AG08395 (cell line): ENCODE results near the gene MCRIP2.
A peak's percentile ranks its signal among the peaks of the same experiment; 100 is the strongest.

ENCODE experiments used
- DNase-seq: peaks from one replicate; pipeline ENCODE4 v3.0.0; 2012; ENCODE audit warnings: mixed read lengths, low spot score

Gene MCRIP2

GRCh38 chr16:670485-671352 is 29.1 kb downstream of the MCRIP2 start:
- DNase-seq: no peak

- no peak for DNase-seq
Observed at GRCh38 chr16:671353-672131, 29.9 kb downstream of the MCRIP2 start.

GRCh38 chr16:672371-672770 is 30.7 kb downstream of the MCRIP2 start:
- DNase-seq: no peak

- DNase-seq: no peak
Observed at GRCh38 chr16:672851-673250, 31.2 kb downstream of the MCRIP2 start.

- no peak for DNase-seq
Observed at GRCh38 chr16:673399-673991, 31.9 kb downstream of the MCRIP2 start.

- DNase-seq: no peak
Observed at GRCh38 chr16:674214-674881, 32.7 kb downstream of the MCRIP2 start.

GRCh38 chr16:674968-675883 is 33.6 kb downstream of the MCRIP2 start, which contains the start of gene RHBDL1:
RHBDL1 (plus strand) TSS chr16:675671; CDS start chr16:675791, 120 bp downstream.
- peak; percentile 36 for DNase-seq

GRCh38 chr16:675884-676564 is 34.4 kb downstream of the MCRIP2 start:
- no peak for DNase-seq

- DNase-seq: no peak
Observed at GRCh38 chr16:676565-676902, 34.9 kb downstream of the MCRIP2 start.

GRCh38 chr16:676913-677312 is 35.3 kb downstream of the MCRIP2 start:
- DNase-seq: no peak

- DNase-seq: no peak
Observed at GRCh38 chr16:677316-678190, 35.9 kb downstream of the MCRIP2 start.

- no peak for DNase-seq
Observed at GRCh38 chr16:678209-678857, 36.7 kb downstream of the MCRIP2 start.

- peak; percentile 28 for DNase-seq
Observed at GRCh38 chr16:678858-679813, 37.5 kb downstream of the MCRIP2 start.

GRCh38 chr16:679814-680624 is 38.4 kb downstream of the MCRIP2 start, which contains the start of gene STUB1:
STUB1 (plus strand) TSS chr16:680410; CDS start chr16:680526, 116 bp downstream.
- peak; percentile 92 for DNase-seq

GRCh38 chr16:680625-680945 is 39.0 kb downstream of the MCRIP2 start:
- no peak for DNase-seq

- DNase-seq: no peak
Observed at GRCh38 chr16:680967-681745, 39.5 kb downstream of the MCRIP2 start.
